ENCODE data around the gene TCHH. TPM values are rescaled to one million over a fixed set of nuclear protein-coding genes. Genes with fewer than 3 reads are reported as not detected.

Gene TCHH
- 0.05 TPM for polyA plus RNA-seq (2012; ENCODE audit: insufficient read length, low read depth)

GRCh38 chr1:152115344-152115743 lies at the start of gene TCHH:
Gene TCHH, minus strand, starts transcription at chr1:152115444. Its CDS starts 1,364 bp downstream, at chr1:152114080.
- no peak for TF ChIP-seq TAF1 (IDR thresholded peaks at IDR 0.05; ENCODE audit: borderline replicate concordance, insufficient read depth, low read length)
- no peak for TF ChIP-seq FOXP2 (optimal IDR thresholded peaks at IDR 0.05; ENCODE audit: borderline replicate concordance, extremely low read depth, extremely low read length, insufficient read depth)
- TF ChIP-seq, protein P1, sequence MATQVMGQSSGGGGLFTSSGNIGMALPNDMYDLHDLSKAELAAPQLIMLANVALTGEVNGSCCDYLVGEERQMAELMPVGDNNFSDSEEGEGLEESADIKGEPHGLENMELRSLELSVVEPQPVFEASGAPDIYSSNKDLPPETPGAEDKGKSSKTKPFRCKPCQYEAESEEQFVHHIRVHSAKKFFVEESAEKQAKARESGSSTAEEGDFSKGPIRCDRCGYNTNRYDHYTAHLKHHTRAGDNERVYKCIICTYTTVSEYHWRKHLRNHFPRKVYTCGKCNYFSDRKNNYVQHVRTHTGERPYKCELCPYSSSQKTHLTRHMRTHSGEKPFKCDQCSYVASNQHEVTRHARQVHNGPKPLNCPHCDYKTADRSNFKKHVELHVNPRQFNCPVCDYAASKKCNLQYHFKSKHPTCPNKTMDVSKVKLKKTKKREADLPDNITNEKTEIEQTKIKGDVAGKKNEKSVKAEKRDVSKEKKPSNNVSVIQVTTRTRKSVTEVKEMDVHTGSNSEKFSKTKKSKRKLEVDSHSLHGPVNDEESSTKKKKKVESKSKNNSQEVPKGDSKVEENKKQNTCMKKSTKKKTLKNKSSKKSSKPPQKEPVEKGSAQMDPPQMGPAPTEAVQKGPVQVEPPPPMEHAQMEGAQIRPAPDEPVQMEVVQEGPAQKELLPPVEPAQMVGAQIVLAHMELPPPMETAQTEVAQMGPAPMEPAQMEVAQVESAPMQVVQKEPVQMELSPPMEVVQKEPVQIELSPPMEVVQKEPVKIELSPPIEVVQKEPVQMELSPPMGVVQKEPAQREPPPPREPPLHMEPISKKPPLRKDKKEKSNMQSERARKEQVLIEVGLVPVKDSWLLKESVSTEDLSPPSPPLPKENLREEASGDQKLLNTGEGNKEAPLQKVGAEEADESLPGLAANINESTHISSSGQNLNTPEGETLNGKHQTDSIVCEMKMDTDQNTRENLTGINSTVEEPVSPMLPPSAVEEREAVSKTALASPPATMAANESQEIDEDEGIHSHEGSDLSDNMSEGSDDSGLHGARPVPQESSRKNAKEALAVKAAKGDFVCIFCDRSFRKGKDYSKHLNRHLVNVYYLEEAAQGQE (IDR thresholded peaks at IDR 0.05; ENCODE audit: insufficient read depth in 1 of 2, low read depth in 2 of 2, low read length in 2 of 2) = no peak
- TF ChIP-seq SIN3A (IDR thresholded peaks at IDR 0.05; ENCODE audit: borderline replicate concordance, insufficient read depth, low read length) = no peak
- no peak for TF ChIP-seq POLR2AphosphoS5 (IDR thresholded peaks at IDR 0.05; ENCODE audit: low read depth, low read length)

DNA sequence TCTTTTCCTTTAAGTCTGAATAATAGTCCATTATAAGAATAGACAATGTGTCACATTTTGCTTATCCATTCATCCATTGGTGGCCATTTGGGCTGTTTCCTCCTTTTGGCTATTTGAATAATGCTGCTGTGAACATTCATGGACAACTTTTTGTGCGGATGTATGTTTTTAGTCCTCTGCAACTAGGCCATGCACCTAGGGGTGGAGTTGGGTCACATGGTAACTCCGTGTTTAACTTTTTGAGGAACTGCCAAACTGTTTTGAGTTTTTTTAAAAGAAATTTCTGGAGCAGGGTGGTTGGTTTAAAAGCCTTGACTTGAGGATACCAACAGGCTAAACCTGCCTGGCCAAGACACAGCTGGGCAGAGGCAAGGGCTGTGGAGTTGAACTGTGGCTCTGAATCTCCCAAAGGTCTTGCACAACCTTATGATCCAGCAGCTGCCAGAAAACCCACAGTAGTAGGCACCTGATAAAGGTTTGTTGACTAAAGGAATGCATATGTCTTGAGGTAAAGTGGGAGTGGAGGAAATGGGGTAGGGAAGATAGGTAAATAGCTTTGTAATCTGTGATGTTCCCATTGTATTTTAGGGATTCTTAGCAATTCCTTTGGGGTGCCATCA lies 49.4 kb upstream of the TCHH start:
- TF ChIP-seq POLR2AphosphoS5 (IDR thresholded peaks at IDR 0.05; ENCODE audit: low read depth, low read length) (no peak), SIN3A (IDR thresholded peaks at IDR 0.05; ENCODE audit: borderline replicate concordance, insufficient read depth, low read length) (no peak), FOXP2 (optimal IDR thresholded peaks at IDR 0.05; ENCODE audit: borderline replicate concordance, extremely low read depth, extremely low read length, insufficient read depth) (no peak), TAF1 (IDR thresholded peaks at IDR 0.05; ENCODE audit: borderline replicate concordance, insufficient read depth, low read length) (no peak)
- TF ChIP-seq, protein P1 (IDR thresholded peaks at IDR 0.05; ENCODE audit: insufficient read depth in 1 of 2, low read depth in 2 of 2, low read length in 2 of 2) = no peak

DNA sequence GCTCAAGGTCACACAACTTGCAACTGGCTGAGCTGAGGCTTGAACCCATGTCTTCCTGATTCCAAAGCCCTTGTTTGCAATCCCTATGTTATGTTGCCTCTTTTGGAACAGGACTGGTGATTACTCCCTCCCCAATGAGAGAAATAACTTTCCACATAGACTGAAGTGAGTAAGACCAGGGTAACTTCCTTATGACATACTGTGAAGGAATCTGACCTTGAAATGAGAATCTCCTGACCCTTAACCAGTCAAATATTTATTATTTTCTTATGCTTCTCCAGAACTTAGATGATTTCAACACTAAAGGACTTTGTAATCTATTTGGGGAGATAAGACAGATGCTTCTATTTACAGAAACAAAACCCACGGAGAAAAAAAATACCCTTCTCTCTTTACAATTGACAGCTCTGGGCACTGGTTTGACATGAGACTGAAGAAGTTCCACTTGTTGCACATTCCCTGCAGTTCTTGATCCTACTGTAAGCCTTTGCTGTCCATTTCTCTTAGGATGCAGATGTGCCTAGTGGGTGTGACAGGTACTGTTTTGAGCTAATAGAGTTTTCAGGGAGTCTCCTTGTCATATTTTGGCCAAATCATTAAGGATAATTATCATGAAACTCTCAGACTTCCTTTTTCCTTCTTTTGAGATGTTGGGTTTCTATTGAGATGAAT lies 47.7 kb upstream of the TCHH start:
- no peak for TF ChIP-seq TAF1 (IDR thresholded peaks at IDR 0.05; ENCODE audit: borderline replicate concordance, insufficient read depth, low read length)
- TF ChIP-seq FOXP2 (optimal IDR thresholded peaks at IDR 0.05; ENCODE audit: borderline replicate concordance, extremely low read depth, extremely low read length, insufficient read depth) = no peak
- no peak for TF ChIP-seq SIN3A (IDR thresholded peaks at IDR 0.05; ENCODE audit: borderline replicate concordance, insufficient read depth, low read length)
- TF ChIP-seq POLR2AphosphoS5 (IDR thresholded peaks at IDR 0.05; ENCODE audit: low read depth, low read length) = no peak
- TF ChIP-seq, protein P1 (IDR thresholded peaks at IDR 0.05; ENCODE audit: insufficient read depth in 1 of 2, low read depth in 2 of 2, low read length in 2 of 2) = no peak

- no peak for TF ChIP-seq POLR2AphosphoS5 (IDR thresholded peaks at IDR 0.05; ENCODE audit: low read depth, low read length)
- TF ChIP-seq, protein P1 (IDR thresholded peaks at IDR 0.05; ENCODE audit: insufficient read depth in 1 of 2, low read depth in 2 of 2, low read length in 2 of 2) = no peak
- TF ChIP-seq FOXP2 (optimal IDR thresholded peaks at IDR 0.05; ENCODE audit: borderline replicate concordance, extremely low read depth, extremely low read length, insufficient read depth) = no peak
- no peak for TF ChIP-seq TAF1 (IDR thresholded peaks at IDR 0.05; ENCODE audit: borderline replicate concordance, insufficient read depth, low read length)
- TF ChIP-seq SIN3A (IDR thresholded peaks at IDR 0.05; ENCODE audit: borderline replicate concordance, insufficient read depth, low read length) = no peak
Observed at GRCh38 chr1:152160576-152160975, 45.3 kb upstream of the TCHH start.
